Measurements from ENCODE around the gene PPM1N.

GRCh38 chr19:45451850-45452387 is 46.3 kb upstream of the PPM1N start:
- no peak for TF ChIP-seq CTCF (conservative IDR thresholded peaks at IDR 0.05; ENCODE audit: low read depth, low read length)
- no peak for TF ChIP-seq EZH2 (IDR thresholded peaks at IDR 0.05; ENCODE audit: low read length, unreplicated experiment)

Measured in PC-3 (cell line).